K562 (cell line): Measurements from ENCODE around the gene BAG5. TPM values are rescaled to one million over a fixed set of nuclear protein-coding genes. Genes with fewer than 3 reads are reported as not detected.

ENCODE experiments used
- ATF3 ChIP-seq, 2 experiments: fragments of 450-650 bp in 1 of 2; sonication (generic) in 1 of 2; formaldehyde crosslinking in 1 of 2; IDR thresholded peaks in 1 of 2; conservative IDR thresholded peaks in 1 of 2; 2 replicates each; pipeline versions ENCODE4 v1.6.1 to v1.8.1; 2016 to 2023; ENCODE audit warnings: mild to moderate bottlenecking in 2 of 2, moderate library complexity in 2 of 2, inconsistent platforms in 1 of 2, missing genetic modification reagents in 1 of 2
- CHD2 ChIP-seq: IDR thresholded peaks from 2 replicates; pipeline ENCODE4 v1.6.1; 2011; ENCODE audit warnings: low read depth, low read length
- FIP1L1 ChIP-seq: fragments of 200-400 bp; formaldehyde crosslinking; IDR thresholded peaks from 2 replicates; pipeline ENCODE4 v1.6.1; 2018; ENCODE audit warnings: mild to moderate bottlenecking, low read depth, low read length; ENCODE audit not compliant: poor library complexity, severe bottlenecking
- FOXP1 ChIP-seq: sonication (generic); formaldehyde crosslinking; IDR thresholded peaks from 2 replicates; pipeline ENCODE4 v1.8.0; 2022; ENCODE audit warnings: mild to moderate bottlenecking, missing genetic modification reagents
- HCFC1 ChIP-seq: IDR thresholded peaks from 2 replicates; pipeline ENCODE4 v1.6.1; 2012; ENCODE audit warnings: low read depth, low read length, improper control_type of control experiment
- HDAC1 ChIP-seq, 2 experiments: fragments of 450-650 bp; IDR thresholded peaks; 2 replicates each; pipeline ENCODE4 v1.6.1; 2016 to 2017; ENCODE audit warnings: inconsistent platforms in 1 of 2, mild to moderate bottlenecking in 1 of 2, moderate library complexity in 1 of 2
- KDM1A ChIP-seq, 2 experiments: fragments of 450-650 bp; IDR thresholded peaks; 2 replicates each; pipeline ENCODE4 v1.6.1; 2016; ENCODE audit warnings: mild to moderate bottlenecking in 2 of 2
- KDM5B ChIP-seq: fragments of 200-600 bp; sonication (generic); IDR thresholded peaks from 2 replicates; pipeline ENCODE4 v1.6.1; 2012; ENCODE audit warnings: low read depth, mild to moderate bottlenecking, moderate library complexity, low read length, control low read depth, inconsistent platforms; ENCODE audit not compliant: insufficient replicate concordance
- L3MBTL2 ChIP-seq: fragments of 450-650 bp; IDR thresholded peaks from 2 replicates; pipeline ENCODE4 v1.6.1; 2016; ENCODE audit warnings: mild to moderate bottlenecking, moderate library complexity
- MXI1 ChIP-seq: IDR thresholded peaks from 2 replicates; pipeline ENCODE4 v1.6.1; 2011; ENCODE audit warnings: low read depth, mild to moderate bottlenecking, improper control_type of control experiment, low read length
- NELFE ChIP-seq: IDR thresholded peaks from 2 replicates; pipeline ENCODE4 v1.6.1; 2011; ENCODE audit warnings: mild to moderate bottlenecking; ENCODE audit not compliant: insufficient read depth, insufficient read length
- NONO ChIP-seq, 2 experiments: fragments of 200-400 bp in 1 of 2; fragments of 450-650 bp in 1 of 2; formaldehyde crosslinking in 1 of 2; IDR thresholded peaks; 2 replicates each; pipeline ENCODE4 v1.6.1; 2017; ENCODE audit warnings: low read depth in 2 of 2, mild to moderate bottlenecking in 2 of 2, moderate library complexity in 2 of 2, low read length in 1 of 2
- PHF21A ChIP-seq: fragments of 450-650 bp; IDR thresholded peaks from 2 replicates; pipeline ENCODE4 v1.6.1; 2017; ENCODE audit warnings: low read depth, borderline replicate concordance
- RBM15 ChIP-seq: fragments of 200-400 bp; formaldehyde crosslinking; IDR thresholded peaks from 2 replicates; pipeline ENCODE4 v1.6.1; 2018; ENCODE audit warnings: mild to moderate bottlenecking, low read length, moderate library complexity; ENCODE audit not compliant: insufficient read depth
- SAP30 ChIP-seq: fragments of 200-600 bp; sonication (generic); IDR thresholded peaks from 2 replicates; pipeline ENCODE4 v1.6.1; 2012; ENCODE audit warnings: borderline replicate concordance, low read depth, mild to moderate bottlenecking, moderate library complexity, low read length, control low read depth, inconsistent platforms; ENCODE audit not compliant: insufficient read depth, poor library complexity, severe bottlenecking
- ZBTB1 ChIP-seq: sonication (generic); formaldehyde crosslinking; IDR thresholded peaks from 2 replicates; pipeline ENCODE4 v1.8.1; 2023; ENCODE audit warnings: missing genetic modification reagents, low read depth, mild to moderate bottlenecking, borderline replicate concordance
- ZBTB7A ChIP-seq: IDR thresholded peaks from 2 replicates; pipeline ENCODE4 v1.6.1; 2011; ENCODE audit warnings: low read depth, mild to moderate bottlenecking, low read length, moderate library complexity, borderline replicate concordance; ENCODE audit not compliant: control insufficient read depth
- ZKSCAN8 ChIP-seq: fragments of 200-800 bp; sonication (Bioruptor generic); IDR thresholded peaks from 2 replicates; pipeline ENCODE4 v1.6.1; 2016; ENCODE audit warnings: missing genetic modification characterization, missing compliant biosample characterization
- ZNF384 ChIP-seq: IDR thresholded peaks from 2 replicates; pipeline ENCODE4 v1.6.1; 2012; ENCODE audit warnings: low read depth, low read length, improper control_type of control experiment
- ZNF445 ChIP-seq: fragments of 250-450 bp; sonication (Bioruptor Pico); IDR thresholded peaks from 2 replicates; pipeline ENCODE4 v1.4.0; 2020; ENCODE audit warnings: low read depth, mild to moderate bottlenecking, moderate library complexity
- ZNF512 ChIP-seq: IDR thresholded peaks from 2 replicates; pipeline ENCODE4 v1.6.1; 2016; ENCODE audit warnings: missing genetic modification characterization, missing compliant biosample characterization
- ZNF778 ChIP-seq: fragments of 450-650 bp; formaldehyde crosslinking; IDR thresholded peaks from 2 replicates; pipeline ENCODE4 v1.4.0; 2020; ENCODE audit warnings: mild to moderate bottlenecking, moderate library complexity
- polyA plus RNA-seq, 8 experiments: library from polyadenylated mRNA; depleted of rRNA in 4 of 8; stranded (reverse) in 5 of 8; unstranded in 3 of 8; fragments of >200 nt; fragmentation: Nextera tagmentation in 2 of 8; fragmentation: Illumina TruSeq in 1 of 8; extraction: Ambion mirVana in 2 of 8; extraction: Trizol in 1 of 8; gene quantifications; 2 replicates each; pipeline versions ENCODE4 v1.2.1 to v1.2.3, GENCODE V29; 2011 to 2014; ENCODE audit warnings: inconsistent platforms in 1 of 8, missing spikeins in 1 of 8
- total RNA-seq, 7 experiments: library from RNA; depleted of rRNA in 6 of 7; stranded (reverse); fragments of >200 nt in 6 of 7; fragmentation: Illumina TruSeq in 2 of 7; extraction: Trizol in 2 of 7; gene quantifications; 2 replicates each; pipeline versions ENCODE4 v1.2.1 to v1.2.3, GENCODE V29; 2011 to 2021; ENCODE audit warnings: low replicate concordance in 1 of 7
- TF ChIP-seq, protein P1 (sequence below): sonication (generic); formaldehyde crosslinking; IDR thresholded peaks from 2 replicates; pipeline ENCODE4 v1.8.0; 2022; ENCODE audit warnings: mild to moderate bottlenecking, missing genetic modification reagents

The BAG5 gene
- total and polyA plus RNA-seq, 9 of the 15 experiments (the other 6 are each of a cell fraction or from before 2014, with no cell fraction given), result 7.9 to 21.4 (median 13.2) TPM

DNA sequence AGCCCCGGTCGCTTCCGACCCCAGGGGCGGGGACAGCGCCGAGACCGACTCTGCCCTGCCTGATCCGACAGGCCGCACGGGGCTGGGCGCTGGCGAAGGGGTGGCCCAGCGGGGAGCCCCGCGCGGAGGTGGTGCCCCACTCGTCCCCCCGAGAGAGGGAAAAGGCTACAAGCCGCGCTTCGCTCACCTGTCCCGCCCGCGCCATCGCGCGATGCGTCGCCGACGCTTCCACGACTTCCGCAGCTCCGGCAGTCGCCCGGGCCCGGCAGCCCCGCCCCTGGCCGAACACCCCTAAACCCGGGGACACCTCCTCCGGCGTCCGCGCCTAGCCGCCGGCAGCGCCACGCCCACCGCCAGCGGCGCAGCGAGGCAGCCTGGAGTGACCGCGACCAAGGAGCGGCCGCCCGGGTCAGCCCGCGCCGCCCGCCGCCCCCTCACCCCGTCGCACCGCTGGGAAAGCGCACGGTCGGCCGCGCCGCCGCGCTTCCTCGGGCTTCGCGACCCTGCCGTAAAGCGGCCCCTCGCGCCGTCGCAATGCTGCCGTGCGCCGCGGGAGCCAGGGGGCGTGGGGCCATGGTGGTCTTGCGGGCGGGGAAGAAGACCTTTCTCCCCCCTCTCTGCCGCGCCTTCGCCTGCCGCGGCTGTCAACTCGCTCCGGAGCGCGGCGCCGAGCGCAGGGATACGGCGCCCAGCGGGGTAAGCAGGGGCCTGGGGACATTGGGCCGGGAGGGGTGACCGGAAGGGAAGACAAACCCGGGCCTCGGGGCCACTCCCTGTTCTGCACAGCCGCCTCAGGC is at the start of gene BAG5, which contains the start of gene COA8 (continued):
- TF ChIP-seq ZBTB1 (CRISPR knock-in tag) (no peak), ZKSCAN8 (no peak), FOXP1 (CRISPR knock-in tag) (peak; percentile 80), ZNF778 (CRISPR knock-in tag) (no peak), L3MBTL2 (no peak), KDM1A (IDR thresholded peaks at IDR 0.05) (no peak), NONO (IDR thresholded peaks at IDR 0.05; ENCODE audit: low read depth in 2 of 2, low read length in 1 of 2) (peak; percentile 30 to 72; a peak in 2 of 4 replicates), NELFE (no peak), KDM5B (peak; percentile 24), ZNF384 (no peak), HDAC1 (IDR thresholded peaks at IDR 0.05) (peak in 1 of 2 experiments; percentile 88; a peak in 2 of 4 replicates), SAP30 (peak; percentile 64), CHD2 (0 out of 2 replicates have a peak, but pooled peaks have one; percentile 55), ZNF445 (CRISPR knock-in tag) (no peak), ATF3 (IDR thresholded peaks at IDR 0.05) (no peak), ATF3 (CRISPR knock-in tag; conservative IDR thresholded peaks at IDR 0.05) (no peak), HCFC1 (peak; percentile 64; the same call in 1 of the 2 replicates), RBM15 (no peak), PHF21A (no peak), ZBTB7A (peak; percentile 96), FIP1L1 (no peak), MXI1 (no peak), ZNF512 (tag) (no peak)
- TF ChIP-seq, protein P1, sequence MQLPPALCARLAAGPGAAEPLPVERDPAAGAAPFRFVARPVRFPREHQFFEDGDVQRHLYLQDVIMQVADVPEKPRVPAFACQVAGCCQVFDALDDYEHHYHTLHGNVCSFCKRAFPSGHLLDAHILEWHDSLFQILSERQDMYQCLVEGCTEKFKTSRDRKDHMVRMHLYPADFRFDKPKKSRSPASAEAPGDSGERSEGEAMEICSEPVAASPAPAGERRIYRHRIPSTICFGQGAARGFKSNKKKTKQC (CRISPR knock-in tag), result 0 out of 2 replicates have a peak, but pooled peaks have one; percentile 16
